Neural progenitor cell (in vitro differentiated cells): Measurements from ENCODE around the gene ACBD6.
"Not testable (repeated sequence)": the region's sequence is repeated elsewhere in the genome, so short reads cannot be mapped to it uniquely, and the experiment has no call there.

Source experiments
- CTCF ChIP-seq: fragments of 200-600 bp; sonication (generic); IDR thresholded peaks from 2 replicates; pipeline ENCODE4 v1.5.1; 2017; ENCODE audit warnings: antibody characterized with exemption, mild to moderate bottlenecking
- EZH2 ChIP-seq: fragments of 200-600 bp; sonication (generic); IDR thresholded peaks from 2 replicates; pipeline ENCODE4 v1.6.1; 2017; ENCODE audit warnings: antibody characterized with exemption, mild to moderate bottlenecking, moderate library complexity
- EZH2phosphoT487 ChIP-seq: fragments of 200-600 bp; sonication (generic); IDR thresholded peaks from 2 replicates; pipeline ENCODE4 v1.6.1; 2017; ENCODE audit warnings: antibody characterized with exemption

GRCh38 chr1:180408128-180408527 lies 94.2 kb downstream of the ACBD6 start:
- not testable (repeated sequence) for TF ChIP-seq CTCF, EZH2phosphoT487, EZH2
